Rectal smooth muscle tissue (tissue), 1 donor: Measurements from ENCODE around the gene ZNF319.

ENCODE experiments used
- H3K27ac ChIP-seq: one replicate; pipeline ENCODE4 v1.7.0; 2013; ENCODE audit warnings: low read depth, low read length, inconsistent platforms
- H3K27me3 ChIP-seq: one replicate; pipeline ENCODE4 v1.7.0; 2013; ENCODE audit warnings: low read length; ENCODE audit not compliant: control insufficient read depth, insufficient read depth
- H3K36me3 ChIP-seq: one replicate; pipeline ENCODE4 v1.7.0; 2013; ENCODE audit warnings: low read length; ENCODE audit not compliant: control insufficient read depth, insufficient read depth
- H3K4me1 ChIP-seq: one replicate; pipeline ENCODE4 v1.7.0; 2013; ENCODE audit warnings: low read length; ENCODE audit not compliant: control insufficient read depth, insufficient read depth
- H3K4me3 ChIP-seq: one replicate; pipeline ENCODE4 v1.7.0; 2013; ENCODE audit warnings: low read length
- H3K9ac ChIP-seq: one replicate; pipeline ENCODE4 v1.7.0; 2013; ENCODE audit warnings: low read length

ZNF319 gene

DNA sequence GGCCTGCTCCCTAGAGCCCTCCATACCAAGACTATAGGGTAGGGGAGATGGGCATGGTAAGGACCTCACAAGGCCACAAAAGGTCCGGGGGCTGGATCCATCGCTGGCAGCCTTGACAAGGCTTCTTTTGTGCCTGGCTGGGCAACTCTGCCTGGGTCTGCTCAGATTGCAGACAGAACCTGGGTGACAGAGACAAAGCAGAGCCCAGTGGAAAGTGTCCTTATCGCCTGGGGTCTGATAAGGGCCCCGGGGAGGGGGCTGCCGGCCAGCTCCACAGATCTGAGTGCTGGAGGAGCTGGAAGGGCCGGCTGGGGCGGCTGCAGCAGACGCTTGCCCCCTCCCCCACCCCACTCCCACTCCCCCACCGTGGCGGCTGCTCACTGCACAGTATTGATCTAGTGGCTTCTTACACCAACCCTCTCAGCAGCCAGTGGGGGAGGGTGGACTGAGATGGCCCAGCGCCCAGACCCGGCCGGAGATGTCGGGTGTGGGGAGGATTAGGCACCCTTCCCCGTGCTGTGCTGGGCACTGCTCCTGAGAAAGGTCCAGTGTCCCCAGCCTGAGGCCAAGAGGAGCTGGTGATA, 32.3 kb upstream of the ZNF319 start:
- Histone ChIP-seq H3K27ac (no peak overlapping the region), H3K36me3 (no peaks in the 10 kb centered on the region), H3K27me3 (no peaks in the 10 kb centered on the region), H3K9ac (no peak overlapping the region), H3K4me1 (peaks cover 2% of the 10 kb centered on the region), H3K4me3 (no peak overlapping the region)

- Histone ChIP-seq H3K27ac (no peak overlapping the region), H3K9ac (no peak overlapping the region), H3K27me3 (no peaks in the 10 kb centered on the region), H3K36me3 (no peaks in the 10 kb centered on the region), H3K4me3 (no peak overlapping the region), H3K4me1 (peaks cover 3% of the 10 kb centered on the region)
Observed at GRCh38 chr16:58031016-58031800, 30.7 kb upstream of the ZNF319 start.

GRCh38 chr16:58030136-58030840, 29.8 kb upstream of the ZNF319 start:
- Histone ChIP-seq H3K36me3 (no peaks in the 10 kb centered on the region), H3K4me1 (peaks cover 3% of the 10 kb centered on the region), H3K27me3 (no peaks in the 10 kb centered on the region), H3K4me3 (no peak overlapping the region), H3K9ac (no peak overlapping the region), H3K27ac (no peak overlapping the region)

- no peaks in the 10 kb centered on the region for H3K27me3 ChIP-seq
- H3K4me1 ChIP-seq, result peaks cover 3% of the 10 kb centered on the region
- H3K27ac ChIP-seq, result no peak overlapping the region
- H3K9ac ChIP-seq, result peak overlapping the region; percentile 43
- no peaks in the 10 kb centered on the region for H3K36me3 ChIP-seq
- H3K4me3 ChIP-seq, result no peak overlapping the region
Observed at GRCh38 chr16:58029410-58029809, 28.9 kb upstream of the ZNF319 start.

DNA sequence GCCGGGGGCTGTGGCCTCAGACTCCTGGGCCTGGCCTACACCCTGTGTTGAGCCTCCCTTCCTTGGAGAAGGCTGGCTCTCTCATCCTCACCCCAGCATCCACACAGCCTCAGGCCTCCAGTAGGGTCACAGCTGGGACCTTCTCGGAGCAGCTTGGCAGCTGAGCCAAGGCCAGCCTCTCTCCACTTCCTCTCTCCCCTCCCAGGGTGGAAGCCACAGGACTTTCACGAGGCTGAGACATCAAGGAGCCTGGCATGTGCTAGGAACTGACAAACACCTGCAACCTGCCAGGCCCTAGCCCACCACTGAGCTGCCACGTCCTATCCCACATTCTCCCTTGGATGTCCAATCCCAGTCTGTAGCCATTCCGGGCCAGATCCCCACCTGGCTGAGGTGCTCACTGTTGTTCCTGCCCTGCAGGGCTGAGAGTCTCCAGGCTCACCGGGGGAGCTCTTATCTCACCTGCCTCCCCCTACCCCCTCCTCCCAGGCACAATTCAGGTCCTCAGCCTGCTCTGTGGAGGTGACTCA, 28.1 kb upstream of the ZNF319 start:
- Histone ChIP-seq H3K9ac (no peak overlapping the region), H3K27ac (no peak overlapping the region), H3K36me3 (no peaks in the 10 kb centered on the region), H3K27me3 (no peaks in the 10 kb centered on the region), H3K4me3 (no peak overlapping the region), H3K4me1 (peaks cover 3% of the 10 kb centered on the region)

- peaks cover 5% of the 10 kb centered on the region for H3K4me1 ChIP-seq
- H3K27me3 ChIP-seq, result no peaks in the 10 kb centered on the region
- H3K27ac ChIP-seq, result no peak overlapping the region
- no peak overlapping the region for H3K9ac ChIP-seq
- H3K36me3 ChIP-seq, result no peaks in the 10 kb centered on the region
- peak overlapping the region; percentile 20 for H3K4me3 ChIP-seq
Observed at GRCh38 chr16:58027916-58028455, 27.5 kb upstream of the ZNF319 start.

DNA sequence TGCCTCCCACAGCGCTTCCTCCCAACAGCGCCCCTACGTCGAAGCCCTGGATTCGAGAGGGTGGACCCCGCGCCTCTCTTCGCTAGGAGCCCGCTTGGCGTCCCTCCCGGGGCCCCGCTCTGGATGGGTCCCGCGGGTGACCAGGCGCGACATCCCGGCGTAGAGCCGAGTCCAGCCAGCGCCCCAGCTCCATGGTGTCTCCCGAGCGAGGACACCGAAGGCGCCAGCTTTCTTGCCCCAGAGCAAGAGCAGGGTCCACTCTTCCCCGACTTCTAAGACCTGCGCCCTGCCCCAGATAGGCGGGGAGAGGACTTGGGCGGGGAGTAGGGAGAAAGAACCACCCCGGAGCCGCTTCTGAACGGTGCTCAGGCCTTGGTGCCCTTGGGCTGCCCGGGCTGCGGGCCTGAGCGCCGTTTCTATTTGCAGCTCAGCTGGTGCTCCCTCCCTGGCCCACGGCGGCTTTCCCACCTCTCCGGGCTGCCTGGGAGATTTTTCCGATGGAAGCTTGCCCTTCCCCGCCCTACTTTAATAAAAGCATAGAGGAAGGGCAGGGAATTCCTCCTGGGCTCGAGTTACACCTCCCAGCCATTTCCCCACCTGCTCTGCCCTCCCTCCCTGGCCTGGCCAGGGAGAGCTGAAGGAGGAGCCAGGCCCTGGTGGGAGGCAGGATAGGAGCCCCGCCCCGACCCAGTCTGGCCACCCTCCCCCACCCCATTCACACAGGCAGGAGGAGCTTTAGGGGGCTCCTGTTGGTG, 26.9 kb upstream of the ZNF319 start:
- Histone ChIP-seq H3K9ac (peak overlapping the region; percentile 21), H3K27me3 (no peaks in the 10 kb centered on the region), H3K4me1 (peaks cover 10% of the 10 kb centered on the region), H3K36me3 (no peaks in the 10 kb centered on the region), H3K27ac (no peak overlapping the region), H3K4me3 (peak overlapping the region; percentile 77)

DNA sequence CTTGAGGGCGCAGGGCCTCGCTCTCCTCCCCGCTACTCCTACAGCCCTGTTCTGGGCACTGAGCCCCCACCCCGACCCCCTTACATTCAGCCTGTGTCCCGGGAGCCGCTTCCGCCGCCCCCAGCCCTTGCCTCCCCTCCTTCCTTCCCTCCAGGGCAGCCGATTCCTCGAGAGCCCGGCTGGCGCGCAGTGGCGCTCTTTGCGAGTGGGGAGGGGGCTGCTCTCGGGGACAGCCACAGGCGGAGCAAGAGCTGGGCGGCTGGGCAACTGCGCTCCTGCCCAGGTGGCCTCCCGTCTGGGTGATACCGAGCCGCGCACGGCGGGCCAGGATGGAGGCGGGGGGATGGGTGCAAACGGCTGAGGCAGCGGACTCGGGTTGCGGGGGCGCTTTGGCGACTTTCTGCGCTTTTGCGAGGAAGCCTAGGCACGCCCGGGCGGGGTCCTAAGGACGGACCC, 26.3 kb upstream of the ZNF319 start:
- H3K27me3 ChIP-seq, result no peaks in the 10 kb centered on the region
- H3K4me1 ChIP-seq, result peaks cover 16% of the 10 kb centered on the region
- H3K4me3 ChIP-seq, result peak overlapping the region; percentile 77
- H3K27ac ChIP-seq, result no peak overlapping the region
- H3K9ac ChIP-seq, result peak overlapping the region; percentile 21
- H3K36me3 ChIP-seq, result no peaks in the 10 kb centered on the region

DNA sequence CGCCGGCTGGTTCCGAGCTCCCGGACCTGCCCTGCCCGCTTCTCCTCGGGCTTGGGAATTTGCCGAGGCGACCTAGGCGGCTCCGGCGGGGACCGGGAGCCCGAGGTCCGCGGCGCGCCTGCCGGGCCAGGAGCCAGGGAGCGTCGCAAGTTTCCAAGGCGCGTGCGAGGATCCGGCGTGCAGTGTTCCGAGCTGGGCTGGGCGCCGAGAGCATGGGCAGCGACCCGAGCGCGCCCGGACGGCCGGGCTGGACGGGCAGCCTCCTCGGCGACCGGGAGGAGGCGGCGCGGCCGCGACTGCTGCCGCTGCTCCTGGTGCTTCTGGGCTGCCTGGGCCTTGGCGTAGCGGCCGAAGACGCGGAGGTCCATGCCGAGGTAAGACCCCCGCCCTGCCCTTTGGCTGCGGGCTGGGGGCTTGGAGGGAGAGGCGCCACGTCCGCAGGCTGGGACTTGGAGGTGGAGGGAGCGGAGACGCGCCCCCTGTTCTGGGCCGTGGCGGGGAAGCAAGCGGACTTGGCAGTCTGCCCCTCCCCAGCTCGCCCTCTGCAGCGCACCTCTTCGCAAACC, 25.8 kb upstream of the ZNF319 start:
- peaks cover 16% of the 10 kb centered on the region for H3K4me1 ChIP-seq
- peak overlapping the region; percentile 77 for H3K4me3 ChIP-seq
- peak overlapping the region; percentile 81 for H3K27ac ChIP-seq
- peak overlapping the region; percentile 43 for H3K9ac ChIP-seq
- no peaks in the 10 kb centered on the region for H3K36me3 ChIP-seq
- no peaks in the 10 kb centered on the region for H3K27me3 ChIP-seq

DNA sequence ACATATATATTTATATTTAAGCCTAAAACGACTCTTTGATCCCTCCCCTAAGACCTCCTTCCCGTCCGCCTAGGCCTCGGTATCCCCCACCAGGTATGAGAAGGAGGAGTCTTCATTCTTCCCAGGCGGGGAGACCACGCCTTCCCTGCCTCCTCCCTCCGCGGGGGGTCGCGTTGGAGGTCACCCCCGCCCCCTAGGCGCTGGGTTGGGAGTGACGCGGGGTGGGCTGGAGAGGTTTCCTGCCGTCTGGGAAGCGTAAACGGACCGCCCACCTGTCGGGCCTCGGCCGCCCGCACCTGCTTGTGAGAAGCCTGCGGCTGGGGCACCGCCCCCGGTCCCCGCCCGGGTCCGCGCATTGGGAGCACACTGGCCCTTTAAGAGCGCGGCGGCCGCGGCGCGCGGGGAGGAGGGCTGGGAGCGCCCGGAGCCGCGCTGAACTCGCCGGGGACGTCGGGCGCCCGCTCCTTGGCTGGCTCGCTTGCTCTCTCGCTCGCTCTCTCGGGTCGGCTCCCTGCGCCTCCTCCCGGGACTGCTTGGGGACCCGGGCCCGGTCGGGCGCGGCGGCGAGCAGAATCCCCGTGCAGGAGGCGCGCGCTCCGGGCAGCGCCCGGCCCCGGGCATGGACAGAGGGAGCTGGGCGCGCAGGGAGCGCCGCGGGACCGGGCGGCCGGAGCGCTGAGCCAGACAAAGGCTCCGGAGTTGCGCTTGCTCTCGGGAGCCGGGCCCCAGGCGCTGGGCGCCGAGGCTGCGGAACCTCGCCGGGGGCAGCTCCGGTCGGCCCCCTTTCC, 25.1 kb upstream of the ZNF319 start, which contains the start of gene MMP15:
MMP15 (plus strand) TSS at position 404 of the 788 bp plus-strand sequence. CDS start 597 bp downstream, outside the sequence.
- Histone ChIP-seq H3K9ac (peak within 1 kb of the TSS; percentile 43), H3K27me3 (no peaks in the 10 kb centered on the region), H3K4me1 (peaks cover 16% of the 10 kb centered on the region), H3K4me3 (peak within 1 kb of the TSS; percentile 77), H3K27ac (peak within 1 kb of the TSS; percentile 81), H3K36me3 (no peaks in the 10 kb centered on the region)
